Muscle layer of colon (tissue), 2 donors: Measurements from ENCODE around the gene UST.

Experiments
- H3K27ac ChIP-seq: one replicate; pipeline ENCODE4 v1.7.0; 2013; ENCODE audit warnings: low read depth, mild to moderate bottlenecking, low read length, moderate library complexity
- H3K27me3 ChIP-seq, 2 donors: one replicate each; pipeline ENCODE4 v1.7.0; 2013; ENCODE audit warnings: low read length in 2 of 2, mild to moderate bottlenecking in 2 of 2; ENCODE audit not compliant: insufficient read depth in 2 of 2, control insufficient read depth in 1 of 2
- H3K36me3 ChIP-seq: one replicate; pipeline ENCODE4 v1.7.0; 2013; ENCODE audit warnings: mild to moderate bottlenecking, low read length; ENCODE audit not compliant: insufficient read depth
- H3K4me1 ChIP-seq: one replicate; pipeline ENCODE4 v1.7.0; 2013; ENCODE audit warnings: mild to moderate bottlenecking, low read length; ENCODE audit not compliant: insufficient read depth
- H3K4me3 ChIP-seq, 2 donors: one replicate each; pipeline ENCODE4 v1.7.0; 2013; ENCODE audit warnings: low read length in 2 of 2, low read depth in 1 of 2, mild to moderate bottlenecking in 1 of 2, moderate library complexity in 1 of 2
- H3K9ac ChIP-seq: one replicate; pipeline ENCODE4 v1.7.0; 2013; ENCODE audit warnings: low read length
- H3K9me3 ChIP-seq: one replicate; pipeline ENCODE4 v1.7.0; 2013; ENCODE audit warnings: mild to moderate bottlenecking, low read length
- donor health status: abdominal sarcoma.
- donor health status: Adenocarcinoma of cecum.

Gene UST

DNA sequence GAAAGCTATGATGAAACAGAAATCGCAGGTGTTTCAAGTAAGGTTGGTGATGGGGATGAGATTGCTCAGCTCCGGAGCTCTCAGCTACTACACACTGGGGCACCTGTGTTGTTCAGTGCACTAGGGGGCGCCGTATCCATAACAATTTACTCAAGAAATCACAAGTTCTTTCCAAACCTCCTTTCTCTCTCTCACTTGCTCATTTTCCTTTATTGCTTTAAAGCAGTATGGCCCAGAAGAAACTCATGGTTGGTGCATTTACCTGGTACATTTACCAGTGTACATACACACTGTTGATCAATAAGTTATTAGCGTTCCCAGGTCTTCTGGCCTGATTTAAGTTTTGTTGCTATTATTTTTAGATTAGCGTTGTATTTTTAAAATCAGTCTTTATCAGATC, 335.5 kb downstream of the UST start:
- Histone ChIP-seq H3K36me3 (no peaks in the 10 kb centered on the region), H3K4me1 (peaks cover 30% of the 10 kb centered on the region), H3K27me3 (no peaks in the 10 kb centered on the region), H3K4me3 (no peak overlapping the region), H3K27ac (peak overlapping the region; percentile 8), H3K9ac (no peak overlapping the region), H3K9me3 (no peaks in the 10 kb centered on the region)

DNA sequence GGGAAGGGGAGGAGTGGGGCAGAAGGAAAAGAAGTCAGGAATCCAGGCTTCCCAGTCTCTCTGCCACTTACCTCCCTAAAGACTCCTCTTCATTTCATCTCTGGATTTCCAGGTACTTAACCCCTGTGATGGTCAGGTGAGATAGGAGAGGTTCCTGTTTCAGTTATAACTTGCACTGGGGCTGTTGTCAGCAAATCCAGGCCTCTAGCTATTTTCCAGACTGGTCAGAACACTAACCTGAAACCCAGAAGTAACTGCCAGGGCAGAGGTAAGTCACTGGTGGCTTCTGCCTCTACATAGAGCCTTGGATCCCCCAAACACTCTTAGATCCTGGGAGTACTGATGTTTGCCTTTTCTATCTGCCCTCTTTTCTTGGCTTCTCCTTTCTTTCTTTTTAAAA, 337.2 kb downstream of the UST start:
- Histone ChIP-seq H3K9me3 (no peaks in the 10 kb centered on the region), H3K9ac (no peak overlapping the region), H3K36me3 (no peaks in the 10 kb centered on the region), H3K27me3 (no peaks in the 10 kb centered on the region), H3K4me3 (no peak overlapping the region), H3K27ac (no peak overlapping the region), H3K4me1 (peaks cover 30% of the 10 kb centered on the region)

DNA sequence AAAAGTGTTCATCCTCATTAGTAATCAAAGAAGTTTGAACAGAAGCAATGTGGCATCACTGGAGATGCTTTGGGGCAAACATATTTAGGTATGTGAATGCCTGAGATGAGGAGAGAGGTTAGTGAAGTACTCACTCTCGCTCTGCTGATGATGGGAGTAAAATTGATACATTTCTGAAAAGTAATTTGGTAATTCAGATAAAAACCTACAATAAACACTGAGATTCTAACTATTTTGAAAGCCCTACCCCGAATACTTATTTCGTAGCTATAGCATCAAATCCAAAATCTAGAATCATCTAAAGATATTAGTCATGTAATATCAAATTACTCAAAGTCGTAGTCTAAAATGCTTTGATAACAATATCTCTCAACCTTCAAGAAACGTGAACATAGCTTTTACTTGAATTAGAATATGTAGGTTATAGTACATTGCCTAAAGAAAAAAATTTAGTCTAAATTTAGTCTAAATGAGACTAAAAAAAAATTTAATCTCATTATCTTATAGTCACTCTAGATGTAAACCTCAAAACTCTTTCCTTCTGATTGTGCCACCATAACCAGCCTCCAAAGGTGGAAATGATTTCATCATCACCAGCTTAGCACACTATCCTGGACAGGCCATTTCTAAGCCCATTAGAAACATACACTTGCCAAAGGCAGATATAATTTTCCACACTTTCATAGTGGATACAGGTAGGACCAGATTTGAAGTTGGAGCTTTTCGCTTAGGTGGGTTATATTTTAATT, 338.2 kb downstream of the UST start:
- H3K9ac ChIP-seq, result no peak overlapping the region
- peaks cover 22% of the 10 kb centered on the region for H3K4me1 ChIP-seq
- no peak overlapping the region for H3K27ac ChIP-seq
- H3K9me3 ChIP-seq, result no peaks in the 10 kb centered on the region
- H3K27me3 ChIP-seq, result no peaks in the 10 kb centered on the region
- H3K36me3 ChIP-seq, result no peaks in the 10 kb centered on the region
- no peak overlapping the region for H3K4me3 ChIP-seq

DNA sequence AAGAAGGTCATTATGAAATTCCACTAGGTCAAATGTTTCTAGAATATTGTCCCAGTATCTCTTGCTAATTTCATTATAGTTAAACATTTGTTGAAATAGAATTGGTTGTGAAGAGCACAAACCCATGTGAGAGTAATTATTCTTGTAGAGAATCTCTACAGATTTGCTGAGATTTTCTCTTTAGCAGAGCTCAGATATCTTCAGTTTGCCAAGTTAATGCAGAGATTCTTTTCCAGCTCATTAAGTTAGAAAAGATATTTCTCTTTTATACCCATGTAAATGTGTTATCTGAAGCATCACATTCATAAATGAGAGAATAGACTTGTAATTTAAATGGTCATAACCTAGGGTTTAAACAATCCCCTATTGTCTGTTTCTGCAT, 338.7 kb downstream of the UST start:
- Histone ChIP-seq H3K9ac (no peak overlapping the region), H3K4me1 (peaks cover 17% of the 10 kb centered on the region), H3K9me3 (no peaks in the 10 kb centered on the region), H3K27me3 (no peaks in the 10 kb centered on the region), H3K36me3 (no peaks in the 10 kb centered on the region), H3K4me3 (no peak overlapping the region), H3K27ac (no peak overlapping the region)

DNA sequence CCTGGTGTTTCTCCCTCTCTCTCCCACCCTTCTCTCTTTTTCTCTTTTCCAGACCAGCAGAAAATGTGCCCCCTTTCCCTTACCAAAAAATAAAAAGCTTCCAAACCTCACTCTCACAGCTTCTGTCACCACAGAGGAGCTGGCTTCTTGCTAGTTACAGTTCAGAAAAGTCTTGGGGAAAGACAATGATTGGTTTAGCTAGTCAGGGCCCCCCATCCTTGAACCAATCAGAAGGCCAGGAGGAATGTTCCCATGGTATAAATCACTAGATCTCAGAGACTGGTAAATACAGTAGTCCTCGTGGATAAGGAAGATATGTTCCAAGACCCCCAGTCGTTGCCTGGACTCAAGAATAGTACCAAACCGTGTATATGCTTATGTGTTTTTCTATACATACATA, 339.5 kb downstream of the UST start:
- H3K4me3 ChIP-seq, result no peak overlapping the region
- no peak overlapping the region for H3K9ac ChIP-seq
- no peaks in the 10 kb centered on the region for H3K27me3 ChIP-seq
- H3K4me1 ChIP-seq, result peaks cover 9% of the 10 kb centered on the region
- no peaks in the 10 kb centered on the region for H3K36me3 ChIP-seq
- H3K9me3 ChIP-seq, result no peaks in the 10 kb centered on the region
- no peak overlapping the region for H3K27ac ChIP-seq

DNA sequence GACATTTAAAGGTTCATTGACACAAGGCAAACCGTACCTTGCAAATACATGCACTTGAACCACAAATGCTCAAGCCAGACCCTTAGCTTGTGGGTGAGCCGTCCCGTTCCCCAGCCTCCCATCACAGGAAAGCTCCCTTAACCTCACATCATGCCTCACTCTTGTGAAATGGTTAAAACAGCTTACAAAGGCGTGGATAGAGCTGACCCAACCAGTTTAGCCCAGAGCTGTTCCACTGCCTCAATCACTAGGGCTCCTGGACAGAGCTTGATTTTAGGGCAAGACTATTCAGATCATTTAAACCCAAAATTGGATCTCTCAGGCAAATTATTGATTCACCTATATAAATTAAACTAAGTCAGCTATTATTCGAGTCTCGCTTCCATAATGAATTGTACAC, 341.1 kb downstream of the UST start:
- Histone ChIP-seq H3K9me3 (no peaks in the 10 kb centered on the region), H3K9ac (no peak overlapping the region)

DNA sequence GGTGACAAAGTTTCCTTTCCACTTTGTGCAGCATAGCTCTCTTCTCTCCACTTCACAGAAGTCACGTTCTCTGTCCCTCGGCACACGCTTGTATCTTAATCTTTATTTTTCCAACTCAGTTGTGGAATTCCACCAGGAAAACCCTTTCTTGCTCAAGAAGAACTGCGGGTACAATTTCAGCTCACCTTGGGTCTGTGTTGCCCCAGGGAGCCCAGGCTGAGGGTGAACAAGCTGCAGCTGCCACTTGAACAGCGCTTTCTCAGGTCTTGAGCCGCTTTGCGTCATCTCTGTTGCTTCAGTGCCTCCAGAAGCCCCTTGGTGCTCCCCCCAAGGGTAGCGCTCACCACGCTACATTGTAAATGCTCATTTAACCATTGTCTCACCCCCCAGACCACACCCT, 341.5 kb downstream of the UST start:
- Histone ChIP-seq H3K4me1 (peaks cover under 1% of the 10 kb centered on the region), H3K4me3 (no peak overlapping the region), H3K36me3 (no peaks in the 10 kb centered on the region), H3K9me3 (no peaks in the 10 kb centered on the region), H3K9ac (no peak overlapping the region), H3K27ac (no peak overlapping the region), H3K27me3 (no peaks in the 10 kb centered on the region)

More for the DNA sequence above, 341.1 kb downstream of the UST start:
- Histone ChIP-seq H3K36me3 (no peaks in the 10 kb centered on the region), H3K27ac (no peak overlapping the region), H3K27me3 (no peaks in the 10 kb centered on the region), H3K4me1 (peaks cover under 1% of the 10 kb centered on the region), H3K4me3 (no peak overlapping the region)

DNA sequence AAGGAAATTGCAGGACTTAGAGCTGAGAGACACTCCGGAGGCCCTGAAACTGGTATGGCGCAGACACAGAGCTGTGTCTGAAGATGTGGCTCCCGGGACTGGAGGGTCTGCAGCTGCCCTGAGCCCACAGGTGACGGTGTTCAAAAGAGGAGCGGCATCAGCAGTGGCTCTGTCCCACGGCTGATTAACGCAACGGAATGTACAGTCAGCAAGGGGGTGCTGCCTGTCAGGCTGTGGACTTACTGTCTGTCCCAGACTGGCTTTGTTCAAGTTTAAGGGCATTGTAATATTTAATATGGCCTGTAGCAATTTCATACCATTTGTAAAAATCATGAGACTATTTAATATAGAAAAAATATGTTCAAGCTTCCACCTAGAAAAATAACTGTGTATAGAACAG, 342.7 kb downstream of the UST start:
- no peaks in the 10 kb centered on the region for H3K36me3 ChIP-seq
- H3K4me3 ChIP-seq, result no peak overlapping the region

DNA sequence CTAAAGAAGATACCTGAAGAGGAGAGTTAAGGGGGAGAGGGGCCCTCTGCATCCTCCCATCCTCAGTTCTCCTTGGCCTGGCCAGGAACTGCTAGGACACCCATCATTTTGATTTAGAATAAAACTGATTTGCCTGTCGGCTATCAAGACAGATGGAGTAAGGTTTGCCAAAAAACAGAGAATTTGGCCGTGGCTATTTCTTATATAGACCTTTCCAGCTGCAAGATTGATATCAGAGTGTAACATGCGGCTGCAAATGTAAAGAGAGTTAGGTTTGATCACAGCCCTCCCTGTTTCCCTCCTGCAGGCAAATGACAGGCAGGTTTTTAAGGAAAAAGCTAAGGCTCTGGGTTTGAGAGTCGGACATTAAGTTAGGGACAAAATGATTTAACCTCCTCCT, 344.1 kb downstream of the UST start:
- no peaks in the 10 kb centered on the region for H3K36me3 ChIP-seq

More for the DNA sequence above, 342.7 kb downstream of the UST start:
- Histone ChIP-seq H3K27ac (no peak overlapping the region), H3K9ac (no peak overlapping the region), H3K9me3 (no peaks in the 10 kb centered on the region), H3K27me3 (no peaks in the 10 kb centered on the region), H3K4me1 (peaks cover 10% of the 10 kb centered on the region)

DNA sequence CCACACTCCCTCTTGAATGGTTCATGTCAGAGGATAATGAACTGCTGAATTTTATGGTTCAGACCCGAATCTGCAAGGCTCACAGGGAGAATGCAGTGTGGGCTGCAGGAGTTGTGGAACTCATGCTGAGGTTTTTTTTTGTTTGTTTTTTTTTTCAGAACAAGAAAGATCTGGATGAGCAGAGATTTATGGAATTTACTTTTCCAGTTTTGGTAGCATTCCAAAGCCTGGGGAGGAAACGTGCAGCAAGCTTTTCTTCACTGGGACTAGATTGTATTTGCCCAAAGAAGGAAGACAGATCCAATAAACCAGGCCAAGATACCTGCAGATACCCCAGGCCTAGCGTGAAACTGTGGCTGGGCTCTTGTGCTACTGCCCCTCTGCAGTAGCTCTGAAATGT, 346.8 kb downstream of the UST start:
- Histone ChIP-seq H3K9me3 (no peaks in the 10 kb centered on the region), H3K27me3 (no peaks in the 10 kb centered on the region), H3K9ac (no peak overlapping the region), H3K4me3 (no peak overlapping the region), H3K27ac (no peak overlapping the region), H3K4me1 (peaks cover 10% of the 10 kb centered on the region), H3K36me3 (no peaks in the 10 kb centered on the region)

More for the DNA sequence above, 344.1 kb downstream of the UST start:
- Histone ChIP-seq H3K4me1 (peaks cover 10% of the 10 kb centered on the region), H3K27ac (no peak overlapping the region), H3K9ac (no peak overlapping the region), H3K27me3 (no peaks in the 10 kb centered on the region), H3K4me3 (no peak overlapping the region), H3K9me3 (no peaks in the 10 kb centered on the region)

DNA sequence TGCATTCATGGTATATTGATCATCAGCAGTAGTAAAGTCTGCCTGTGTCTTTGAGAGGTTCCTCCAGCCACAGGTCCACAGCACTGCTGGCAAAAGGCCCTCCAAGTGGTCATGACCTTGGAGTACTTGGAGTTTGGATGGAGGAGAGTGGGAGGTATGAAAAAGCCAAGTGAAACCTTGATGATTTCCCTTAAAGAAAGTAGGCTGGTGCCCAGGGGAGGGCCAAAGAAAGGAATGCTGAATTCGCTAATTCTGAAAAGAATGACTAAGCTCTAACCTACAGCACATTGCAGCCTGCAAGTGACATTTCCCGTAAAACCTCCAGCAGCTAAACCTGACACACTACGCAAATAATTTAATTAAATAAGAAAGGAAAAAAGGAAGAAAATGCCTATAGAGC, 347.3 kb downstream of the UST start:
- Histone ChIP-seq H3K4me3 (no peak overlapping the region), H3K9ac (no peak overlapping the region), H3K27me3 (no peaks in the 10 kb centered on the region), H3K36me3 (no peaks in the 10 kb centered on the region), H3K9me3 (no peaks in the 10 kb centered on the region), H3K4me1 (peaks cover 10% of the 10 kb centered on the region), H3K27ac (no peak overlapping the region)

DNA sequence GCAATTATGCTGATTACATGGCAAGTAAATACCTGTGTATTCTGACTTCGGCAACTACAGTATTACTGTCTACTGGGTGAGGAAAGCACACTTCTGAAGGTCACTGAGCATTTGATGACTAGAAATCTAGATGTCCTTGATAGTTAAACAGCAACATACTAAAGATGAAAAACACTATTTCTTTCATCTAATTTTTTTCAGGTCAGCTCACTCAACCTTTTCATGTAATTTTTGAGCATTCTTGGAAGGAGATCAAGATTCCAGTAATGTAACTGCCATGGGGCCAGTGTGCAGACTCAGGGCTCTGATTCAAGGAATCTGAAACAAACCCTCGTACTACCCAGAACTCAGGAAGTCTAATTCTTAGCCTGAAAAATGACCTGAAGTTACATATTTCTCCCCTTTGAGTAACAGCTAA, 348.1 kb downstream of the UST start:
- Histone ChIP-seq H3K27me3 (no peaks in the 10 kb centered on the region), H3K4me1 (peaks cover 10% of the 10 kb centered on the region), H3K36me3 (no peaks in the 10 kb centered on the region), H3K27ac (no peak overlapping the region), H3K4me3 (no peak overlapping the region), H3K9me3 (no peaks in the 10 kb centered on the region), H3K9ac (no peak overlapping the region)
